Stimulated activated CD8-positive, alpha-beta memory T cell treated with anti-CD3 and anti-CD28 coated beads, Interleukin-12 subunit alpha, Interleukin-12 subunit beta, amount 100 ng/mL, for 1 hour (primary cell): Measurements from ENCODE around the gene AQP12B.

Source experiments
- DNase-seq: peaks from one replicate; pipeline ENCODE4 v3.0.0-alpha.2; 2020; ENCODE audit warnings: low read depth

The AQP12B gene

DNA sequence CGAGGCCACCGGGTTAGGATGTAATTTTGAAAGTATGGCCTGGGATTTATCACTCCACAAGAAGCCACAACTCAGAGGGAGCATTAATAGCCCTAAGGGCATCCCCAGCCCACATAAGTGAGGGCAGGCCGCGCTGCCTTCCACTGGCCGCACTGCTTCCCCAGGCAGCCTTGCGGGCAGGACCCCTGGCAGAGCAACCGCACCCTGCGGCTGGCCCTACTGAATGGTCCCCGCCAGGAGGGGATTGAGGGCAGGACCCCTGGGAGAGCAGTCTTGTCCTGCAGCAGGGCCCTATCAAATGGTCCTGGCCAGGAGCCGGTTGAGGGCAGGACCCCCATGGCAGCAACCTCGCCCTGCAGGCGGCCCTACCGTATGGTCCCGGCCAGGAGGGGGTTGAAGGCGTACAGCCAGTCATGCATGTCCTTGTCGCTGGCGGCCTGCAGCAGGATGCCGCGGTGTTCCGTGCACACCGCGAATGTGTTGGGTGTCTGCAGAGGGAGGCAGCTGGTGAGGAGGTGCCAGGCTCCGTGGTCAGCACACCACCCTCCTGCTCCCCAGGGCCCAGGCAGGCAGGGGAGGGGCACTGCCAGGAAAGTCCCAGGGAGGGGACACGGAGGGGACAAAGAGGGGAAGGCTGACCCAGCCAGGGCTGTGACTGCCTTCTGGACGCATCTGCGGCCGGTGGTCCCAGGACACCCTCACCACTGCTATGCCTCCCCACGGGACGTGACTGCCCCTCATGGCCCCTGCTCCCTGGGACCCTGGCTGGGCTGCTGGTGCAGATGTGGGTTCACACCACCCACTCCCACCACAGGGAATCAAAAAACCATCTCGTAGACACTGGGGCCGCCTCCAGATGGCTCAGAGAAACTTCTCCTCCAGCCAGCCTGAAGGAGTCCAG lies 35.2 kb upstream of the AQP12B start:
- DNase-seq = no peak

DNA sequence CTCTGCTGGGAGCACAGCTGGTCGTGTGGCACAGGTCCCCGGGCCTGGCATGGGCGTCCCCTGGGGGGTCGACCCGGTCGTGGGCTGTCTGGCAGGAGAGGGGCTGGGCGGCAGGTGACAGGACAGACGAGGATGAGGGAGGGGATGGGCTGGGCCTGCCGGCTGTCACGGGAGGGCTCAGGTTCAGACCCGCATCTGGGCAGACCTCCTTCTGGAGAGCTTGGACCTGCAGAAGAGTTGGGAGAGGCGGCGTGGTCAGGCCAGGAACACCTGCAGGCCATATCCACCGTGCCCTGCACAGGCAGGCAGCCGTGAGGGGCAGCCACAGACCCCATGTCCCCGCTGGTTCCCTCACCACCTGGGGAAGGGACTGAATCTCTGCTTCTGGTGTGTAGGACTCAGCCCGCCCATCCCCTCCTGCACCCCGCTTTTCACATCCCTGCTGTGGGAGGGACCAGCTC lies 34.5 kb upstream of the AQP12B start:
- no peak for DNase-seq

DNA sequence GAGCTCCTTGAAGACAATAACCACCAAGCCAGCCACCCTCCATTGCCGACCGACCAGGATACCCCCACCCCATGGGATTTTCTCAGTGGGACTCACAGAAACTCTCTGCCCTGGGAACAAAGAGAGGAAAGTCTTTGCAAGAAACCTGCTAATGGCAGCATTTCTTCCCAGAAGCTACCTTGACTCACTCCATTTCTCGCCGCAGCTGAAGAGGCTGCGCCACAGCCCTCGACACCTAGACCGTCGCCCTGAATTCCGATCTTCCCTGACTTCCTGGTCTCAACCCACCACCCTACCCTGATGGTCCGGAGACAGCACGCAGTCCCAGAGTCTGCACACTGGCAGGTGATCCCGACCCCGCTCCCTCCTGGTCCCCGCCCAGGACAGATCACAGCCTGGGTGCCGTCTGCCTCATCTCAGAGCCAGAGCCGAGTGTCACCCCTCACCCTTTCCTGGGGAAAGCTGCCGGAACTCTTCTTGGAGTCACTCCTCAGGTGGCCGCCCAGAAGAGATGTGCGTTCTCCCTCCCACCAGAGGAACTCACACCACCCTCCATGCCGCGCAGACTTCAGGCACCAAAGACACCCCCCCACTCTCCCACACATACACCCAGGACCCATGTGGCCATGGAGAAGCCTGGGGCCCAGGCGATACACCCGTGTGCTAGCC lies 33.6 kb upstream of the AQP12B start:
- no peak for DNase-seq

DNA sequence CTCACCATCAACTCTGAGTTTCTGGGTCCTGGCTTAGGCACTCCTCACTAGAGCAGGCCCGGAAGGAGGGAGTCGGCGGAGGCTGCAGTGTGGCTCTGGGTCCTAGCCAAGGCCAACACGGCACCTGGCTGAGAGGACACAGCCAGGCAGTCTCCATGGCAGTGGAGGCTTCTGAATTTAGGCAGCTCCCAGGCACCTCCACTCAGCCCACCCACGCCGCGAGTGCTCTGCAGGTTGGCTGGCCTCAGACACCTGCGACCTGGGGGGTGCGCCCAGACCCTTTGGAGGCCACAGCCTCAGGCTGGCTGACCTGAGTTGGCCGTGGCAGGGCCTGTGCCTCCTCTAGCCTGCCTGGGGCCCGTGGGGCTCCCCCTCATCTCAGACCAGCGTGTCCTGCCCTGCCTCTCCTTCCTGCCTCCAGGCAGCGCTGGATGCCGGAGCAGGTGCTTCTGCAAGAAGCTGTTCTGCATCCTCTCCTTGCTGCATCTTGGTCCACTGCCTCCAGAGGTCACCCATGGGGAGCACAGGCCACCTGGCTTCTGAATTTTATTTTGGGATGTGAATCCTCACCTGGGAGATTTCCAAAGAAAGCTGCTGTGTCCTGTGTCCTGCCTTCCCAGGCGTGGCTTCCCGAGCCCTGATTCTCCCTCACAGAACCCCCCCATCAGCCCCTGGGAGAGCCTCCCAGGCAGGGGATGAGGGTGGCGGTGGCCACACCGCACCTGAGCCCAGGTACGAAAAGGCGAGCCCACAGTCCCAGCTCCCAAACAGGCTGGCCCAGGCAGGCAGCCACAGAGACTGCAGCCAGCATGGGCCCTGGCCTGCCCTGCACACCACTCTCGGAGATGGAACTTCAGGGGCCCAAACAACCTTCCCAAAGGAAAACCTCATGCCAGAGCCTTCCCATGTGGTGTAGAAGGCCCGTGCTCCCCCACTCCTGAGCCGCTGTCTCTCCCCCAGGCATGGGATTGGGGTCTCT lies 32.4 kb upstream of the AQP12B start:
- DNase-seq = no peak

- DNase-seq = no peak
Observed at GRCh38 chr2:240713928-240714746, 31.5 kb upstream of the AQP12B start.

GRCh38 chr2:240713071-240713927 lies 30.6 kb upstream of the AQP12B start:
- DNase-seq = no peak

DNA sequence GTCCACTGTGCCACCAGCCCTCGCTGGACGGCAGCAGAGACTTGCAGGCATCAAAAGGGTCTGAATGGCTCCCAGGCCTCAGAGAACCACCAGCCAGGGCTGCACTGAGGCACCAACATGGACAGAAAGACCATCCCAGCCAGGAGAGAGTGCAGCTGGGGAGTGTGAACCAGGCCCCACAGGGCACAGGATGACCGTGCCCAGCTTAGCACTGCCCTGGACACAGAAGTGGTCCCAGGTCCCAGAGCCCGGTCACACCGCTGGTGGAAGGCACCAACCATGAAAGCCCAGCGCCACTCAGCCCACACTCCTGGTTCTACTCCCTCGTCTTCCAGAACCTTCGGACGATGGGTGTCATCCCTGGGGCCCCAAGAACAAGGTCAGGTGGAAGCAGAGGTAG lies 29.4 kb upstream of the AQP12B start:
- DNase-seq = no peak

- no peak for DNase-seq
Observed at GRCh38 chr2:240711701-240712100, 29.0 kb upstream of the AQP12B start.

GRCh38 chr2:240711296-240711695 lies 28.6 kb upstream of the AQP12B start:
- DNase-seq = no peak

- DNase-seq = no peak
Observed at GRCh38 chr2:240708457-240708856, 25.8 kb upstream of the AQP12B start.

DNA sequence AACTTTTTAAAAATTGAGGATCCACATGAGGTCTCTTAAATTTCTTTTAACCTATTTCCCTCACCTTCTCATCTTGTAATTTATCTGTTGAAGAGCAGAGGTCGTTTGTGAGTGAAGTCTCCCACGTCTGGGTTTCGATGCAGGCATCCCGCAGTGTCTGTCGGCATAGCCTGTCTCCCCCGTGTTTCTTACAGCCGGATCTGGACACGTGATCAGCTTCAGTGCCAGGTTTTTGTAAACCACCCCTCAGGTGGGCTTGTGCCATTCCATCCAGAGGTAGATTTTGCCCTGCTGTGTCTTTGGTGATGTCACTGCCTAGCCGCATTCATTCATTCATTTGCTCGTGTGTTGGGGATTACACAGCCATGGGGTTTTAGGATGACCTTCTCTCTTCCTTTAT lies 25.1 kb upstream of the AQP12B start:
- no peak for DNase-seq

GRCh38 chr2:240707043-240707756 lies 24.5 kb upstream of the AQP12B start:
- DNase-seq = no peak

DNA sequence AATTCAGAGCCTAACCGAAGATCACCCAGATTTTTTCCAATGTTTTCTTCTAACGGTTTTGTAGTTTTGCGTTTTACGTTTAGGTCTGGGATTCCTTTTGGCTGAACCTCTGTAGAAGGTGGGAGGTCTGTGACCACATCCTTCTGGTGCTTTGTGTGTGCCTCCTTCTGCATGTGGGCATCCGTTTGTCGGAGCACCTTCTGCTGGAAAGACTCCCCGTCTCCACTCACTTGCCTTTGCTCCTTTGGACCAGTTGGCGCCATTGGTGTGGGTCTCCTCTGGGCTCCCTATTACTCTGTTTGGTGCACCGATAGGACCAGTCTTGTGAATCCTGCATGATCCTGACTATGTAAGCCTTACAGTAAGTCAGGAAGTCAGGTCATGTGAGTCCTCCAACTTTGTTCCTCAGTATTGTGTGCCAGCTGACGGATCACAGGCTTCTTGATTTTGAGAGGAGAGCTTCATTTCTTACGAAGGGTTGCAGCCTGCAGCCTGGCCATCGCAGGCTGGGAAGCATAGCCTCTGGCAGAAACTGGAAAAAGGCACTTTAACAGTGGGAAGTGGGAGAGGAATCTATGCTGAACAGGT lies 22.6 kb upstream of the AQP12B start:
- DNase-seq = no peak

GRCh38 chr2:240704651-240705050 lies 22.0 kb upstream of the AQP12B start:
- DNase-seq = no peak

GRCh38 chr2:240703417-240704341 lies 21.0 kb upstream of the AQP12B start:
- DNase-seq = no peak

GRCh38 chr2:240702640-240703011 lies 19.9 kb upstream of the AQP12B start:
- no peak for DNase-seq

GRCh38 chr2:240701736-240702639 lies 19.3 kb upstream of the AQP12B start:
- no peak for DNase-seq
